Parathyroid adenoma (tissue), 2 donors: Measurements from ENCODE around the gene CAMTA1.

Experiments used
- H2AFZ ChIP-seq: fragments of 300-600 bp; sonication (generic); one replicate; pipeline ENCODE4 v1.7.0; 2017; ENCODE audit warnings: antibody characterized with exemption, mild to moderate bottlenecking
- H3K27ac ChIP-seq: fragments of 300-600 bp; sonication (generic); one replicate; pipeline ENCODE4 v1.7.0; 2017
- H3K27me3 ChIP-seq: fragments of 300-600 bp; sonication (generic); one replicate; pipeline ENCODE4 v1.7.0; 2017; ENCODE audit warnings: low read length; ENCODE audit not compliant: control insufficient read depth, insufficient read depth
- H3K36me3 ChIP-seq: fragments of 300-600 bp; sonication (generic); one replicate; pipeline ENCODE4 v1.7.0; 2017; ENCODE audit warnings: low read length; ENCODE audit not compliant: control insufficient read depth, insufficient read depth
- H3K4me1 ChIP-seq: fragments of 300-600 bp; sonication (generic); one replicate; pipeline ENCODE4 v1.7.0; 2017; ENCODE audit warnings: control low read depth
- H3K4me2 ChIP-seq: fragments of 300-600 bp; sonication (generic); one replicate; pipeline ENCODE4 v1.7.0; 2017; ENCODE audit warnings: low read length
- H3K4me3 ChIP-seq: fragments of 300-600 bp; sonication (generic); one replicate; pipeline ENCODE4 v1.7.0; 2017; ENCODE audit warnings: low read depth, low read length
- H3K79me2 ChIP-seq: fragments of 300-600 bp; sonication (generic); one replicate; pipeline ENCODE4 v1.7.0; 2017; ENCODE audit warnings: control low read depth
- H3K9ac ChIP-seq: fragments of 300-600 bp; sonication (generic); one replicate; pipeline ENCODE4 v1.7.0; 2017; ENCODE audit warnings: mild to moderate bottlenecking
- H3K9me3 ChIP-seq: fragments of 300-600 bp; sonication (generic); one replicate; pipeline ENCODE4 v1.7.0; 2017; ENCODE audit warnings: low read length; ENCODE audit not compliant: control insufficient read depth
- TF ChIP-seq, protein P1 (sequence below): fragments of 300-600 bp; sonication (generic); IDR thresholded peaks from one replicate; pipeline ENCODE4 v1.7.0; 2017; ENCODE audit warnings: antibody characterized with exemption, mild to moderate bottlenecking
- donor health status: primary hyperparathyroidism.

CAMTA1 gene

DNA sequence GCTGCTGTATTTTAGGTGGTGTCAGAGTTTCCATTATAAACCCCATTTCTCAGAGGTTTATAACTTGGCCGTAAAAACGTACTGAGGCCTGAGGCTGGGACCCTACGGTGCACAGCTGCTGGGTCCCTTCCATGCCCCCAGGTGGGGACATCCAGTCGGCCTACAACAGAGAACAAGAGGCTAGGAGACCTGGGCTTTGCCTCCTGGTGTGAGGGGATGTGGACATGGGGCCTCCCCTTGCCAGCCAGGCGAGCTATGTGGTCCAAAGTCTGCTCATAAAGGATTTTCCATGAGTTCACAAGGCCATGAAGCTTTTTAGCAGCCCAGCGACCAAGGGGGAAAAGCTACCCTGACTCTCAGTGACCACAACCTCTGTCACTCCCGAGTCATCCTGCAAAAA lies 724.3 kb downstream of the CAMTA1 start:
- no peak overlapping the region for H3K9ac ChIP-seq
- no peak overlapping the region for H3K27ac ChIP-seq
- no peaks in the 10 kb centered on the region for H3K27me3 ChIP-seq
- no peak overlapping the region for H3K4me3 ChIP-seq
- H3K36me3 ChIP-seq = no peaks in the 10 kb centered on the region
- H2AFZ ChIP-seq = no peak overlapping the region
- H3K4me1 ChIP-seq = no peaks in the 10 kb centered on the region
- no peaks in the 10 kb centered on the region for H3K9me3 ChIP-seq
- H3K79me2 ChIP-seq = no peaks in the 10 kb centered on the region
- no peak overlapping the region for H3K4me2 ChIP-seq
- TF ChIP-seq, protein P1, sequence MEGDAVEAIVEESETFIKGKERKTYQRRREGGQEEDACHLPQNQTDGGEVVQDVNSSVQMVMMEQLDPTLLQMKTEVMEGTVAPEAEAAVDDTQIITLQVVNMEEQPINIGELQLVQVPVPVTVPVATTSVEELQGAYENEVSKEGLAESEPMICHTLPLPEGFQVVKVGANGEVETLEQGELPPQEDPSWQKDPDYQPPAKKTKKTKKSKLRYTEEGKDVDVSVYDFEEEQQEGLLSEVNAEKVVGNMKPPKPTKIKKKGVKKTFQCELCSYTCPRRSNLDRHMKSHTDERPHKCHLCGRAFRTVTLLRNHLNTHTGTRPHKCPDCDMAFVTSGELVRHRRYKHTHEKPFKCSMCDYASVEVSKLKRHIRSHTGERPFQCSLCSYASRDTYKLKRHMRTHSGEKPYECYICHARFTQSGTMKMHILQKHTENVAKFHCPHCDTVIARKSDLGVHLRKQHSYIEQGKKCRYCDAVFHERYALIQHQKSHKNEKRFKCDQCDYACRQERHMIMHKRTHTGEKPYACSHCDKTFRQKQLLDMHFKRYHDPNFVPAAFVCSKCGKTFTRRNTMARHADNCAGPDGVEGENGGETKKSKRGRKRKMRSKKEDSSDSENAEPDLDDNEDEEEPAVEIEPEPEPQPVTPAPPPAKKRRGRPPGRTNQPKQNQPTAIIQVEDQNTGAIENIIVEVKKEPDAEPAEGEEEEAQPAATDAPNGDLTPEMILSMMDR = no peak

DNA sequence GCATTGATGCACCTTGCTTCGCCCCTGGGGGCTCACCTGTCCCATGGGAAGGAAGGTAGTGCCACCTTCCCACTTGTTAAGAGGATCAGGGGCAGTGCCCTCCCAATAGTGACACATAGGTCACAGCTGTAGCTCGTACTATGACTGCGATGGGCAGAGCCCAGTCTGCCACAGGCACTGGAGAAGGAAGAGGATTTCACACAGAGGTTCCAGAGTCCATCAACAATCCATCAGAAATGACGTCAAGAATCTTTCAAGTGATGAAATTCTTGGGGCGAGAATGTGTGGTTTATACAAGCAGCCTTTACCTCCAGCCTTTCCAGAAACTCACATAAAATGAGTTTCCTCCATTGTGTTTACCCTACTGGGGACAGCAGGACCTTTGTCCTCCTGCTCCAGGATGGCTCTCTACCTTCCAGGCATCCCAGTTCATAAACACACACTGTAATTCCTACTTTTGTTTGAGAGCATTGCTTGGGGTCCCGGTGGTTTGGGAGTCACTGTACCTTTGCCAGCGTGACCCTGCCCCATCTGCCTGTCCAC lies 725.2 kb downstream of the CAMTA1 start:
- TF ChIP-seq, protein P1 = no peak
- no peaks in the 10 kb centered on the region for H3K9me3 ChIP-seq
- no peaks in the 10 kb centered on the region for H3K36me3 ChIP-seq
- no peaks in the 10 kb centered on the region for H3K79me2 ChIP-seq
- H3K4me1 ChIP-seq = no peaks in the 10 kb centered on the region
- H2AFZ ChIP-seq = no peak overlapping the region
- no peak overlapping the region for H3K4me2 ChIP-seq
- H3K4me3 ChIP-seq = no peak overlapping the region
- no peak overlapping the region for H3K27ac ChIP-seq
- no peak overlapping the region for H3K9ac ChIP-seq
- H3K27me3 ChIP-seq = no peaks in the 10 kb centered on the region

DNA sequence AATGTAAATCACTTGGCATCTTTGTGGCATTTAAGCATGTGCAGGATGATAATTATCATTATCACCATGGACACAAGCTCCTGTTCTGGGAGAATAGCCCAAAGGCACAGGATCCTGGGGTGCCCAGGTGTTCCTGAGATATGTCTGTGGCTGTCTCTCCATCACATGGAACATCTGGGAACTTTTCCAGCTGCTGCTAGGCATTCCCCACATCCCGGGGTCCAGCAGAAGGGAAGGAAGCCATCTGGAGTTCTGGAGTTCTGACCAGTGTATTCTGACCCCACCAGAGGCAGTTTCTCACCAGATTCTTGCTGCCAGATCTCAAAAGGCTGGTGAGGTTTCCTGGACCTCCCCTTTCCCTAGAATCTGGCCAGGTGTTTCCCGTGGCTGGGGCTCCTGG lies 726.1 kb downstream of the CAMTA1 start:
- Histone ChIP-seq H3K4me1 (no peaks in the 10 kb centered on the region), H3K79me2 (no peaks in the 10 kb centered on the region), H3K36me3 (no peaks in the 10 kb centered on the region), H3K27ac (no peak overlapping the region), H3K9me3 (no peaks in the 10 kb centered on the region), H2AFZ (no peak overlapping the region), H3K9ac (no peak overlapping the region), H3K4me2 (no peak overlapping the region), H3K4me3 (no peak overlapping the region), H3K27me3 (no peaks in the 10 kb centered on the region)
- TF ChIP-seq, protein P1 = no peak

DNA sequence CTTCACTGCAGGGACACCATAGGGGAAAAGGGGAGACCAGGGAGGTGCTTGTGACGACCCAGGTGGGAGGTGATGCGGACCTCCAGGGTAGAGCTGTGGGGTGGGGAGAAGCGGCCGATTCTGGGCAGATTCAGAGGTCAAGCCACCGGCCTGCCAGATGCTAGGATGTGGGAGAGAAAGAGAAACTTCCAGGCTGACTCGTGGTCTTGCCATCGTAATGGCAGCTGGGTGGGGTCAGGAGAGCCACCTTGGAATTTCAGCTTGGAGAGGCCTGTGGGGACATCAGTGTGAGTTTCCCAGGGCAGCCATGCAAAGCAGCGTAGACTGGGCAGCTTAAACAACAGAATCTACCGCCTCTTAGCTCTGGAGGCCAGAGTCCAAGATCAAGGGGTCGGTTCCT lies 727.8 kb downstream of the CAMTA1 start:
- no peaks in the 10 kb centered on the region for H3K79me2 ChIP-seq
- H2AFZ ChIP-seq = no peak overlapping the region
- H3K4me1 ChIP-seq = no peaks in the 10 kb centered on the region
- H3K27ac ChIP-seq = no peak overlapping the region
- no peaks in the 10 kb centered on the region for H3K36me3 ChIP-seq
- no peaks in the 10 kb centered on the region for H3K9me3 ChIP-seq
- TF ChIP-seq, protein P1 = no peak
- no peak overlapping the region for H3K4me3 ChIP-seq
- H3K27me3 ChIP-seq = no peaks in the 10 kb centered on the region
- H3K4me2 ChIP-seq = no peak overlapping the region
- no peak overlapping the region for H3K9ac ChIP-seq

DNA sequence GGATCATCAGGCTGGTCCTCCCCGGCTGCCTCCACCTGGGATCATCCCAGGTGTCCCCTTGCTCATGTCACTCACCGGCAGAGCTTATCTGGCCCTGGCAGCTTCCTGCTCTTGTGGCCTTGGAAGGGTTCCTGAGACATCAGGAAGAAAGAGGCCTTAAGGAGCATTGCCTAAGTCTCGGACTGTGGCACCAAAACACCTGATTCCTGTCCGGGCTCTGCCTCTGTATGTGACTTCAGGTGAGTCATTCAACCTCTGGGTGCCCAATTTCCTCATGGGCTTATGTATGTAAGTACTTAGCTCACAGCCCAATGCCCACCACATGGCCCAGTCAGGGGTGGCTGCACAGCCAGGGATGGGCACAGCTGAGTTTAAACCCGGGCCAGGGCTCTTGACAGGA lies 729.9 kb downstream of the CAMTA1 start:
- Histone ChIP-seq H3K27ac (no peak overlapping the region), H2AFZ (no peak overlapping the region), H3K4me2 (no peak overlapping the region), H3K27me3 (no peaks in the 10 kb centered on the region), H3K9ac (no peak overlapping the region), H3K9me3 (no peaks in the 10 kb centered on the region), H3K4me1 (no peaks in the 10 kb centered on the region), H3K79me2 (no peaks in the 10 kb centered on the region), H3K4me3 (no peak overlapping the region), H3K36me3 (no peaks in the 10 kb centered on the region)
- TF ChIP-seq, protein P1 = no peak
